HG02588 (cell line): ENCODE results near the gene FMNL3.
A peak's percentile ranks its signal among the peaks of the same experiment; 100 is the strongest.

Experiments used
- ATAC-seq: cut with Tn5 transposase; IDR thresholded peaks from one replicate; pipeline ENCODE4 v1.9.1; 2021; ENCODE audit warnings: mild to moderate bottlenecking, moderate library complexity; ENCODE audit not compliant: unreplicated experiment

FMNL3 gene

DNA sequence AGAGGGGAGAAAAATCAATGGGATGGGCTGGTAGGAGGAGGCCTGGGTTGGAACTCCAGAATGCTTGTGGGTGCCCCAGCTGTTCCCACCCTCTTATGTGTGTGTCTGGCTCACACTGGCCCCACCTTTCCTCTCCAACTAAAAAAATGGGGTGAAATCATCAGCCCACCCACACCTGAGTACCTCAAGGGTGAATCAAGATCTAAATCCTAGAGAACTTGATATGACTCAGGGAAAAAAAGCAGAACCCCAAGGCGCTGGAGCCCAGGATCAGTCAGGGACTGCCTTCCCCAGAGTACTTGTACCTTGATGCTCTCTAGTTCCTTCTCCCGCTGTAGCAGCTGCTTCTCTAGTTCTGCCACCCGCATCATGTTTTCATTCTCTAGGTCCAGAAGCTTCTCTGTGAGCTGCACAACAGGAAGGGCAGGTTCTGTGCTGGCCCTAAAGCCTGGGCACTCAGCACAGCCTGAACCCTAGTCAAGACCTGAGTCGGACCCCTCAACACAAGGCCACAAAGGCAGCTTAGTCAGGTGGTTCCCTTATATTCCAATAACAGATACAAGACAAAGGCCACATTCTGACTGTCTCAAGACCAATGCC is 54.2 kb downstream of the FMNL3 start:
- ATAC-seq: no peak

DNA sequence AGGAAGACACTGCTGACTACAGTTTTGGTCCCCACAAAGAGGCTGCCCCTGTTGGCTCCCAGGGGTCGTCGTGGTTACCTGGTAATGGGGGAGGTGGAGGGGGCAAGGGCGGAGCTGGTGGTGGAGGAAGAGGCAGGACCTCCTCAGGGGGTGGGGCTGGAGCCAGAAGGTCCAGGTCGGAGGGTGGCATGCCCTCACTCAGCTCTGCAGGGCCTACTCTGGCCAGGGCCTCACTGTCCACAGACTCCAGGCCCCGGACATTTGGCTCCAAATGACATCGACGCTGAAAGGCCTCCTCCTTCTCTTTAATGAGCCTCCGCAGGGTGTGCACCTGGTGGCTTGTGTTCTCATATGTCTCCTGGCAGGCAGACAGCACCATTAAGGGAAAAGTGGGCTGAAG is 55.4 kb downstream of the FMNL3 start:
- ATAC-seq: no peak

- ATAC-seq: no peak
These were observed 57.3 kb downstream of the FMNL3 start for GRCh38 chr12:49649892-49650291.

DNA sequence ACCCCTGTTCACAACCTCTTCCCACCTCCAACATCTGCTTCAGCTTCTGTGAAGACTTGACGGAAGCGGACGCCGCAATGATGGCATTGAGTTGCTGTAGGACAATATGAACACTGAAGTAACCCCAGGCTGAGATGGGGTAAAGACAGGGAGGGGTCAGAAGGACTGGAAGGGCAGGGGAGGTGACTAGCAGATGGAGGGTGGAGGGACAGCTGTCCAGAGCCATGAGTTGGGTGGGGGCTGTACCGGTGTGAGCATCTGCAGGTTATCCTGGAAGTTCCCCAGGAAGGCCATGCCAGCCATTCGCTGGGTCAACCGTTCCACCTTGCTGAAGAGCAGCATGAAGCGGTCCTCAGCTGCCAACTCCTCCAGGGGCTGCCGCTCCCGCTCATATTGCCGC is 57.8 kb downstream of the FMNL3 start:
- ATAC-seq: no peak

GRCh38 chr12:49648712-49649003 is 58.5 kb downstream of the FMNL3 start:
- no peak for ATAC-seq

GRCh38 chr12:49647827-49648711 is 59.1 kb downstream of the FMNL3 start:
- ATAC-seq: no peak

GRCh38 chr12:49646871-49647654 is 60.1 kb downstream of the FMNL3 start:
- no peak for ATAC-seq

- no peak for ATAC-seq
These were observed 60.8 kb downstream of the FMNL3 start for GRCh38 chr12:49646331-49646830.

GRCh38 chr12:49645146-49646039 is 61.8 kb downstream of the FMNL3 start:
- no peak for ATAC-seq

- peak; percentile 46 for ATAC-seq
These were observed 62.6 kb downstream of the FMNL3 start for GRCh38 chr12:49644620-49644994.

GRCh38 chr12:49643961-49644619 is 63.1 kb downstream of the FMNL3 start:
- ATAC-seq: no peak

GRCh38 chr12:49643135-49643534 is 64.1 kb downstream of the FMNL3 start:
- no peak for ATAC-seq

DNA sequence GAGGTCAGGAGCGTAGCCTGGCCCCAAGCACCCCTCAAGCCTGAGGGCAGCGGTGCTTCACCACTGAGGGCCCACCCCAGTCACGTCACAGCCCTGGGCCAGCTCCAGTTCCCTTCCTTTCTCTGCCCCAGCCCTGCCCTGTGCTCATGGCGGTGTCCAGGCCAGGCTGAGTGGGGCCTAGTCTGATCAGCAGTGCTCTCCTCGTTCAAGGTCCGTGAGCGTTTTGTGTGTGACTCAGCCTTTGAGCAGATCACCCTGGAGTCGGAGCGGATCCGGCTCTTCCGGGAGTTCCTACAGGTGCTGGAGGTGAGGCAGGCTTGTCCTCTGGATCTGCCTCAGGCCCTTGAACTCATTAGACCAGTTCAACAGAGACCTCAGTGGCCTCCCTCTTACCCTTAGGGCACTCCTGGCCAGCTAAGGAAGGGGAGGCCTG is 64.8 kb downstream of the FMNL3 start:
- ATAC-seq: no peak

DNA sequence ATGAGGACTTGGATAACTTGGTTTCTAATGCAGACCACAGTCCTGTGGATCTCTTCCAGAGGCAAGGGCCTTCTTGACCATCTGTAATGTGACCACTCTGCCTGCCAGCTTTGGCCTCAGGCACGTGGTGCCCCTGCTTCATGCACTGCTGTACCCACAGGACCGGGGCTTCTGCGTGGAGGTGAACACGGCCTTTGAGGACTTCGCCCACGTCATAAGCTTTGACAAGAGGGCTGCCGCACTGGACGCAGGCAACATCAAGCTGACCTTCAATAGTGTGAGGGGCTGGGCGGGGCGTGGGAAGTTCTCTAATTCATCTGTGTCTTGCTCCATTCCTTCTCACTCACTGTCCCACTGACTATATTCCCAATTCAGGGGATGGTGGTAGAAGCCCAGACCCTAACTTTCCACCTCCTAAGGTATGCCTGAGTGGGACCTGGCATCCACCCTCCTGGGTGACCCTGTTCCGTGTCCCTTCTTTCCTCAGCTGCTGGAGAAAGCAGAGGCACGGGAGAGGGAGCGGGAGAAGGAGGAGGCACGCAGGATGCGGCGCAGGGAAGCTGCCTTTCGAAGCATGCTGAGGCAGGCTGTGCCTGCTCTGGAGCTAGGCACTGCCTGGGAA is 65.3 kb downstream of the FMNL3 start:
- ATAC-seq: no peak

DNA sequence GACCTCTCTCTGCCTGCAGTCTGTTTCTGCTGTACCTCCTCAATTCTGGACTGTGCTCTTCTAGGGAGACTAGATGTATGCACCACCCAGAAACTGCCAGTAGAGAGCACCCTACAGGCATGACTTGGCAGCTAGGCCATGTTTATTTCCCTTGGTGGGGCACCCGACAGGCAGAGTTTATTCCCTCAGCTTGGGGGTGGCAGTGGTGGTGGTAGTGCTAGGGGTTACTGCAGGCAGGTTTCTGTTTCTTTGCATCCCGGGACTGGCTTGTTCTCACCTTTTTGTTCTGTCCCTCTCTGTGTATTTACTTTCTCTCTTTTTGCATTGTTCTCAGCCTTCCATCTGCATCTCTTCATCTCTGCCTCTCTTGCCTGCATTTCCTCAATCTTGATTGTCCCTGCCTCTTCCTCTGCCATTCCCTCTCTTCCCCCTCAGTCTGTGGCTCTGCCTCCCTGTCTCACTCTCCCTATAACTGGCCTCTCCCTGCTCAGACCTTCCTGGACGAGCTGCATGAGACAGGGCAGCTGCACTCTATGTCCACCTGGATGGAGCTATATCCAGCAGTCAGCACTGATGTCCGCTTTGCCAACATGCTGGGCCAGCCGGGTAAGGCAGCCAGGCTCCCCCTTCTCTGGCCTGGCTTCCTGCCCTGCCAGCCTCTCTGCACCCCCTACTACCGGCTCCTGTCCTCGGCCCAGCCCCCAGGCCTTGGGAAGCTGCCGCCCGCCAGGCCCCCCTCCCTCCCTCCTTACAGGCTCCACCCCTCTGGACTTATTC is 70.0 kb downstream of the FMNL3 start:
- ATAC-seq: no peak

DNA sequence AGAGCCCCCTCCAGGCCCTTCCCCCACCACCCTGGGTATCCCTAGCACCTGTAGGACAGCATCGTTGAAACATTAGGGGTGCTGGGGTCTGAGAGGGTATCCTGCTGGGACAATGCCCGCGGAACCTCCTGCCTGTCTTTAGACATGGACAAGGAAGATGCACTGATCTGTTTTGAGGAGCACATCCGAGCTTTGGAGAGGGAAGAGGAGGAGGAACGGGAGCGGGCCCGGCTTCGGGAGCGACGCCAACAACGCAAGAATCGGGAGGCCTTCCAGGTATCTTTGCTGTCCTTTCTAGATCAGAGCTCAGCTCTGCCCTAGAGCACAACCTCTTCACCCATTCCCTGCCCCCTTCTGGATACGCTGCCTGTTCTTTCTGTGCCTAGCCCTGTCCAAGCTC is 70.6 kb downstream of the FMNL3 start:
- no peak for ATAC-seq

DNA sequence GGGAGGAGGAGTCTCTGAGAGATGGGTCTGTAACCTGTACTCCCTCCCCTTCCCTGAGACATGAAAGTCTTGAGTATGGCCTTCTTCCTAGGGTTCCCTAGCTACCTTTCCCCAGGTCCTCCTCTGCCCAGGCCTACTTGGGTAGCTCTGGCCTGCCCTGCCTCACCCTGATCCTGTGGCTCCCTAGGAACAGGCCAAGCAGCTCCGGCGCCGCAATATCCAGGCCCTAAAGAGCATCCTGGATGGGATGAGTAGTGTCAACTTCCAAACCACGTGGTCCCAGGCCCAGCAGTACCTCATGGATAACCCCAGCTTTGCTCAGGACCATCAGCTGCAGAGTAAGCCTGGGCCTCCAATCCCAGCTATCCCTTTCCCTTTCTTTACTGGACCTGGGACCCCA is 71.5 kb downstream of the FMNL3 start:
- ATAC-seq: no peak

- no peak for ATAC-seq
These were observed 72.2 kb downstream of the FMNL3 start for GRCh38 chr12:49635036-49635435.
